HG02943 (cell line): ENCODE measurements around the gene FOXJ2.
"Not testable (repeated sequence)": the region's sequence is repeated elsewhere in the genome, so short reads cannot be mapped to it uniquely, and the experiment has no call there.

Experiments used
- ATAC-seq: cut with Tn5 transposase; IDR thresholded peaks from one replicate; pipeline ENCODE4 v1.9.1; 2021; ENCODE audit warnings: mild to moderate bottlenecking, low read depth, moderate library complexity; ENCODE audit not compliant: unreplicated experiment

The FOXJ2 gene

DNA sequence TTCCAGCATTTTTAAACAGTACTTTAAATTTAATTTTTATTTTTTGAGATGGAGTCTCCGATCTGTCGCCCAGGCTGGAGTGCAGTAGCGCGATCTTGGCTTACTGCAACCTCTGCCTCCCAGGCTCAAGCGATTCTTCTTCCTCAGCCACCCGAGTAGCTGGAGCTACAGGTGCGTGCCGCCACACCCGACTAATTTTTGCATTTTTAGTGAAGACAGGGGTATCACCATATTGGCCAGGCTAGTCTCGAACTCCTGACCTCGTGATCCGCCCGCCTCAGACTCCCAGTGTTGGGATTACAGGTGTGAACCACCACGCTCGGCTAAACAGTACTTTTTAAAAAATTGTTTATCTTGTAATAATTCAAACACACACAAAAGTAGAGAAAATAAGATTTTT is 4.2 kb upstream of the FOXJ2 start:
- no peak for ATAC-seq

DNA sequence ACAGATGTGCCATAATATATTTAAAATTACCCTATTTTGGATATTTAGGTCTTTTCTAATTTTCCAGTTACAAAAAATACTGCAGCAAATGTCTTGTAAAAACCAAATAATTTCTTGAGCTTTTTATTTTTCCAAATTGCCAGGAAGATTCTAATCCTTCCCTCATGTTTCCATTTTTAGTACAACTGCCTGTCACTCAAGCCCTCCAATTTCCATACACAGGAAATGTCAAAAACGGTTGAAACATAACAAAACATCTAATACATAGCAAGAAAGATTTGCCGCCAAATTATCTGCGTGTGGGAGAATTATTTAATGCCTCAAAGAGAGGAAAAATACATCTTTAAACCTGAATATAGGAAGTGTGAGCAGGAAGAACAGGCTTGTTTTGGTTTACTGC is 2.3 kb upstream of the FOXJ2 start:
- ATAC-seq, result no peak

DNA sequence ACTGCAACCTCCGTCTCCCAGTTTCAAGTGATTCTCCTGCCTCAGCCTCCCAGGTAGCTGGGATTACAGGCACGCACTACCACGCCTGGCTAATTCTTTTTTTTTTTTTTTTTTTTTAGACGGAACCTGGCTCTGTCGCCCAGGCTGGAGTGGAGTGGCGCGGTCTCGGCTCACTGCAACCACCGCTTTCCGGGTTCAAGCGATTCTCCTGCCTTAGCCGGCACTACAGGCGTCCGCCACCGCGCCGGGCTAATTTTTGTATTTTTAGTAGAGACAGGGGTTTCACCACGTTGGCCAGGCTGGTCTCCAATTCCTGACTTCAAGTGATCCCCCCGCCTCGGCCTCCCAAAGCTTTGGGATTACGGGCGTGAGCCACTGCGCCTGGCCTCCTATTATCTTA is 1.5 kb upstream of the FOXJ2 start:
- not testable (repeated sequence) for ATAC-seq

DNA sequence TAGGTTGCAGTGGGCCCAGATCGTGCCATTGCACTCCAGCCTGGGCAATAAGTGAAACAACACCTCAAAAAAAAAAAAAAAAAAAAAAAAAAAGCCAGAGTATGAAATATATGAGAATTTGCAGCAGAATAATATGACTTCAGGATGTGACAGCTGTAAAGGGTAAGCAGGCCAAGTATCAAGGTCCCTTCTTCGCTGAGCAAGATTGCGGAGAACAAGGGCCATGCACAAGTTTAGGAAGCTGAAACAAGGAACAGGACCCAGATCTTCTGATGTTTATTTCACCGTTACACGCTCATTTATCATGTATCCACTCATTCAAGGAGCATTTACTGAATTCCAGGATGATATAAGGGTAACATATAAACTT is 659 bp upstream of the FOXJ2 start:
- no peak for ATAC-seq

- no peak for ATAC-seq
Measured at GRCh38 chr12:8033153-8034044, 883 bp downstream of the FOXJ2 start.

- ATAC-seq, result no peak
Measured at GRCh38 chr12:8034802-8035201, 2.3 kb downstream of the FOXJ2 start.

GRCh38 chr12:8035440-8036010 is 3.0 kb downstream of the FOXJ2 start:
- no peak for ATAC-seq

GRCh38 chr12:8036346-8036745 is 3.8 kb downstream of the FOXJ2 start:
- ATAC-seq, result no peak

GRCh38 chr12:8037046-8037663 is 4.6 kb downstream of the FOXJ2 start:
- no peak for ATAC-seq

DNA sequence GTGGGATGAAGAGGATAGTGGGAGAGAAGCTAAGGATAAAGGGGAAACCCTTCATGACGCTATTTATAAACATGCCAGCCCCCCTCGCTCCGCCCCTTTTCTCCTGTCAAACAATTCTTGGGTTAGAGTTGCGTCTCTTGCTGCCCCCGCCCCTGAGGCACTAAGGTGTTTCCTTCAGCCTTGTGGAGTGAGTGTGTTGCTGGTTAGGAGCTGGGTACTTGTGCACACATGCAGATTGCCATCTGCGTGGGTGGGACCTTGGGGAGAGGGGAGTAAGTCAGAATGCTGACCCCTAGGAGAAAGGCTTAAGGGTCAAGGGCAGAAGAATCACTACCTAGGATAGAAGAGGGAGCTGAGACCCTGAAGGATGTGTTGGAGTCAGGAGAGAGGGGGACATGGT is 5.4 kb downstream of the FOXJ2 start:
- ATAC-seq, result no peak

DNA sequence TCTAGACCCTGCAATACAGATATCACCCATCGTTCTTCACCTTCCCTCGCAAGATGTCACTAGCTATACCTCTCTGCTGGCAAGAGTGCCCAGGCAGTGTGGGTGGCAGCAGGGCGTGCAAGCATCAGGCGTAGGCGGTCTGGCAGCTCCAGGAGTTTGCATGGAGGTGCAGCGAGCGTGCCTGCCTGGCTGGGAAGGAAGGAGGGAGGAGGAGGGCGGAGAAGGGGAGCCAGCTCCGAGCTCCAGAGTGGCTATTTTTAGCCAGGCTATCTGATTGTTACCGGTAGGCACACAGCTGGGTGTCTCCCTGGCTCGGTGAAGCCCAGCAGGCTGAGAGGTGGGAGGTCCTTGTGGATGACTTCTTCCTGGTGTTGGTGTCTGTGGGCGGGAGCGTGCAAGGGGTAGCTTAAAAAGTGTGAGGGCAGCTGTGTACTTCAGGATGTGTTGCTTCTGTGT is 6.2 kb downstream of the FOXJ2 start:
- no peak for ATAC-seq

DNA sequence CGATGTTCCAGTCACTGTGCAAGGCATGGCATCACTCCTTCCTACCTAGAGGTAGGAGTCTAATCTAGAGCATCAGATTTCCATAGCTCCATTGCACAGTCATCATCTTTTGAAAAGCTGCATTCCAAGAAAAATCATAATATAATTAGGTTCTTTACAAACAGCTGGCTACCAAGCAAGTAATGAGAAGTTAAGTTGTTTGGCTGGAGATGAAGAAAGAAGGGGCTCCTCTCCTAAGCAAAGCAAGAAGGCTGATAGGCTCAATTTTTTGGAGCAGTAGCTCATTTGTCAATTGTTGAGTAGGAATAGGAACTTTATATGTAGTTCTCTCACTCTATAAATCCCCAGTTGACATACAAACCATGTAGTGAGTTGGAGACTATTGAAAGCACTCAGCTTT is 8.3 kb downstream of the FOXJ2 start:
- ATAC-seq, result no peak

GRCh38 chr12:8045952-8046944 is 13.7 kb downstream of the FOXJ2 start:
- no peak for ATAC-seq

- no peak for ATAC-seq
Measured at GRCh38 chr12:8047842-8048241, 15.3 kb downstream of the FOXJ2 start.

DNA sequence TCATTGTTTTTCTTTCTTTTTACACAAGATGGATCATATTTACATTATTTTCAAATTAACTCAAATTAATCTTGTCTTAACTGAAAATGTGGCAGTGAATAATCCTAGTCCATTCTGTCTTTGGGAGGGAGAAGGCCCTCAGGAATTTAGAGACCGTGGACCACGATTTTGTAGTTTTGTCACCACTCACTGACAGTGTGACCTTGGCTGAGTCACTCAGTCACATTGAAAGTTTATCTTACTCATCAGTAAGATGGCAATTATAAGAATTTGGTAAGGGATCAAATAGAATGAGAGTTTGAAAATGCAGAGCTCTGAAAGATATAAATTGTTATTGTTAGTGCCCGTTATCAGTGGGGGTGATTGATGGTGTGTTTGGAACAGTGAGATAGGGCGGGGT is 16.4 kb downstream of the FOXJ2 start:
- no peak for ATAC-seq

GRCh38 chr12:8050600-8051250 is 18.2 kb downstream of the FOXJ2 start:
- no peak for ATAC-seq

DNA sequence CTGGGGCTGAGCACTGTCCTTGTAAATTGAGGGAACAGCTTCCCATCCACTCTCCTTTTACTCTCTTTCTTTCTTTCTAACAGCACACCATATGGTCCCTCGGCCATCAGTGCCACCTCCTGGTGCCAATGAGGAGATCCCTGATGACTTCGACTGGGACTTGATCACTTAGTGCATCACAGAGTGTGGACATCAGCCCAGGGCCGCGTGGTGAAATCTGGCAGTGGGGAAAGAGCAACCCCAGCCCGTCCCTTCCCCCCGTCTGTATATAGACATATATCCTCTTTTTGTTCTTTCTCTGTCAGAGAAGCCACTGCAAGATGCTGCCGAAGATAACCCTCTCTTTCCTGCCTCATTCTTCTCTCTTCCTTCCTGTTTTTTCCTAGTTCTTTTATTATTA is 20.2 kb downstream of the FOXJ2 start:
- no peak for ATAC-seq

- no peak for ATAC-seq
Measured at GRCh38 chr12:8054816-8055215, 22.3 kb downstream of the FOXJ2 start.

GRCh38 chr12:8057306-8057705 is 24.8 kb downstream of the FOXJ2 start:
- no peak for ATAC-seq

- ATAC-seq, result no peak
Measured at GRCh38 chr12:8057839-8058238, 25.3 kb downstream of the FOXJ2 start.
